DMS153 (cell line): Measurements from ENCODE around the gene SLC51B.
"Not testable (repeated sequence)": the region's sequence is repeated elsewhere in the genome, so short reads cannot be mapped to it uniquely, and the experiment has no call there.

Experiments
- DNase-seq: peaks from one replicate; lab custom pipeline; 2025; lab: John Stamatoyannopoulos, UW

Gene SLC51B

GRCh38 chr15:65084500-65085206 lies 39.5 kb downstream of the SLC51B start:
- no peak for DNase-seq

GRCh38 chr15:65085207-65085753 lies 40.1 kb downstream of the SLC51B start:
- DNase-seq, result no peak

GRCh38 chr15:65085990-65086679 lies 40.9 kb downstream of the SLC51B start:
- no peak for DNase-seq

- DNase-seq, result no peak
These were observed 41.5 kb downstream of the SLC51B start for GRCh38 chr15:65086680-65087111.

- DNase-seq, result no peak
These were observed 42.2 kb downstream of the SLC51B start for GRCh38 chr15:65087411-65087810.

- no peak for DNase-seq
These were observed 42.9 kb downstream of the SLC51B start for GRCh38 chr15:65087873-65088642.

- no peak for DNase-seq
These were observed 43.4 kb downstream of the SLC51B start for GRCh38 chr15:65088643-65089021.

- DNase-seq, result no peak
These were observed 44.1 kb downstream of the SLC51B start for GRCh38 chr15:65089206-65089824.

- DNase-seq, result no peak
These were observed 47.0 kb downstream of the SLC51B start for GRCh38 chr15:65091946-65092770.

- DNase-seq, result no peak
These were observed 48.0 kb downstream of the SLC51B start for GRCh38 chr15:65092911-65093792.

- not testable (repeated sequence) for DNase-seq
These were observed 48.6 kb downstream of the SLC51B start for GRCh38 chr15:65093793-65094170.

GRCh38 chr15:65094294-65094995 lies 49.3 kb downstream of the SLC51B start:
- no peak for DNase-seq

- no peak for DNase-seq
These were observed 50.0 kb downstream of the SLC51B start for GRCh38 chr15:65095011-65095746.

- DNase-seq, result no peak
These were observed 50.5 kb downstream of the SLC51B start for GRCh38 chr15:65095747-65096104.

GRCh38 chr15:65096481-65097385 lies 51.5 kb downstream of the SLC51B start:
- no peak for DNase-seq

GRCh38 chr15:65097651-65098263 lies 52.6 kb downstream of the SLC51B start:
- no peak for DNase-seq

GRCh38 chr15:65099336-65099735 lies 54.1 kb downstream of the SLC51B start:
- DNase-seq, result no peak
